ENCODE results near the gene NAXE.

GRCh38 chr1:156639601-156640101, 48.1 kb downstream of the NAXE start:
- TF ChIP-seq EP300 (IDR thresholded peaks at IDR 0.05) (no peak), CTCF (IDR thresholded peaks at IDR 0.05) (no peak)

Measured in suprapubic skin (tissue), 3 donors.